ENCODE results near the gene AFDN.

GRCh38 chr6:167807756-167808155 is 19.0 kb upstream of the AFDN start:
- TF ChIP-seq POLR2A (IDR thresholded peaks at IDR 0.05; ENCODE audit: extremely low read depth, insufficient read length), result no peak
- TF ChIP-seq, protein P1, sequence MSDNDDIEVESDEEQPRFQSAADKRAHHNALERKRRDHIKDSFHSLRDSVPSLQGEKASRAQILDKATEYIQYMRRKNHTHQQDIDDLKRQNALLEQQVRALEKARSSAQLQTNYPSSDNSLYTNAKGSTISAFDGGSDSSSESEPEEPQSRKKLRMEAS (IDR thresholded peaks at IDR 0.05; ENCODE audit: low read depth, low read length), result no peak
- TF ChIP-seq CTCF (IDR thresholded peaks at IDR 0.05; ENCODE audit: low read depth, low read length), result no peak
- no peak for TF ChIP-seq MYC (IDR thresholded peaks at IDR 0.05; ENCODE audit: low read depth, low read length)
